ES-I3 (cell line): ENCODE data around the gene CC2D2A.

Experiments
- H3K36me3 ChIP-seq: 2 replicates; pipeline ENCODE4 v1.6.1; 2013; ENCODE audit warnings: mild to moderate bottlenecking, low read length, control low read depth, moderate library complexity; ENCODE audit not compliant: insufficient read depth
- H3K4me1 ChIP-seq: 2 replicates; pipeline ENCODE4 v1.6.1; 2013; ENCODE audit warnings: mild to moderate bottlenecking, control low read depth, low read length; ENCODE audit not compliant: insufficient read depth
- H3K9ac ChIP-seq: 2 replicates; pipeline ENCODE4 v1.6.1; 2013; ENCODE audit warnings: low read depth, mild to moderate bottlenecking, low read length, moderate library complexity
- H3K9me3 ChIP-seq: 2 replicates; pipeline ENCODE4 v1.6.1; 2013; ENCODE audit warnings: mild to moderate bottlenecking, low read length, moderate library complexity; ENCODE audit not compliant: control insufficient read depth, insufficient read depth

Gene CC2D2A

DNA sequence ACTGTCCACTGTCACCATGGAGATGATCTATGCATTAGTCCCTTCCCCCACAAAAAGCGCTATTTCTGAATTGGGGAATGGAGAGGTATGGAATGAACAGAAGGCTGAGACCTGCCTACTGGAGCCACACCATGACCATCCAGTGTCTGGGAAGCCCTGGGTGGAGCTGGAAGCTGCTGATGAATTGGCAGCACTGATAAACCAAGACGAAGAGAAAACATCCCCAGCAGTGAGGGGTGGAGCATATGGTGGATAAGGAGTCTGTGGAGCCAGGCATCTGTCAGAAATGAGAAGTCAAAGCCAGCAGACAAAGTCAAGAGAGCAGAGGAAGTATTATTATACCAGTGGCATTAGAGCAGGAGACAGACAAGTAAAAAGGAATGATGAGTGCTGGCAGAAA lies 13.2 kb downstream of the CC2D2A start:
- Histone ChIP-seq H3K36me3 (0 out of 2 replicates have a peak, but pooled peaks cover 5% of the 10 kb centered on the region), H3K9me3 (no peaks in the 10 kb centered on the region), H3K4me1 (no peaks in the 10 kb centered on the region; the same call in 1 of the 2 replicates), H3K9ac (no peak overlapping the region)

DNA sequence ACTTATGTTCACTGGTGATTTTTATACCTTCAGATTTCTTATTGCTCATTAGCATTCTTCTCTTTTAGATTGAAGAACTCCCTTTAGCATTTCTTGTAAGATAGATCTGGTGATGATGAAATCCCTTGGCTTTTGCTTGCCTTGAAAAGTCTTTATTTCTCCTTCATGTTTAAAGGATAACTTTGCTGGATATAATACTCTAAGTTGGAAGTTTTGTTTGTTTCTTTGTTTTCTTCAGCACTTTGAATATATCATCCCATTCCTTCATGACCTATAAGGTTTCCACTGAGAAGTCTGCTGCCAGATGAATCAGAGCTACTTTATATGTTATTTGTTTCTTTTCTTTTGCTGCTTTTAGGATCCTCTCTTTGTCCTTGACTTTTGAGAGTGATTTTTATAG lies 18.5 kb downstream of the CC2D2A start:
- H3K9ac ChIP-seq = no peak overlapping the region
- no peaks in the 10 kb centered on the region for H3K4me1 ChIP-seq
- no peaks in the 10 kb centered on the region; the same call in 1 of the 2 replicates for H3K9me3 ChIP-seq
- 0 out of 2 replicates have a peak, but pooled peaks cover 2% of the 10 kb centered on the region for H3K36me3 ChIP-seq

GRCh38 chr4:15488658-15489470 lies 19.2 kb downstream of the CC2D2A start:
- Histone ChIP-seq H3K36me3 (0 out of 2 replicates have a peak, but pooled peaks cover 2% of the 10 kb centered on the region), H3K9ac (no peak overlapping the region), H3K9me3 (no peaks in the 10 kb centered on the region; the same call in 1 of the 2 replicates), H3K4me1 (no peaks in the 10 kb centered on the region)

DNA sequence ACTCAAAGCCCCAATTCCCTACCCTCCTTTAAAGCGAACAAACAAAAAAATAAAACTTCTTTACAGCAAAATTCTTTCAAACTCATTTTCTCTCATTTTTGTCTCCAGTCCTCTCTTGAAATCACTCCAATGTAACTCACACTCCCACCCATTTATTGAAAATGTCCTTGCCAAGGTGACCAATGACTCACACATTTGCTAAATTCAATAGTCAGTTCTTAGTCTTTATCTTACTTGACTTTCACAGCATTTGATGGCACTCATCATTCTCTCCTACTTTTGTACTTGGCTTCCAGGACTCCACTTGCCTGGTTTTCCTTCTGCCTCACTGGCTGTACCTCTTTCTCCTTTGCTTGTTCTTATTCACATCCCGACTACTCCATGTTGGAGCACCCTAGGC lies 19.9 kb downstream of the CC2D2A start:
- no peaks in the 10 kb centered on the region for H3K36me3 ChIP-seq
- H3K9ac ChIP-seq = no peak overlapping the region
- no peaks in the 10 kb centered on the region for H3K4me1 ChIP-seq
- H3K9me3 ChIP-seq = no peaks in the 10 kb centered on the region; the same call in 1 of the 2 replicates

GRCh38 chr4:15493411-15493810 lies 23.7 kb downstream of the CC2D2A start:
- Histone ChIP-seq H3K4me1 (no peaks in the 10 kb centered on the region), H3K9ac (no peak overlapping the region), H3K9me3 (no peaks in the 10 kb centered on the region; the same call in none of the 2 replicates), H3K36me3 (no peaks in the 10 kb centered on the region)

- no peaks in the 10 kb centered on the region for H3K4me1 ChIP-seq
- no peak overlapping the region for H3K9ac ChIP-seq
- no peaks in the 10 kb centered on the region for H3K36me3 ChIP-seq
- no peaks in the 10 kb centered on the region; the same call in 1 of the 2 replicates for H3K9me3 ChIP-seq
Observed at GRCh38 chr4:15495621-15496020, 25.9 kb downstream of the CC2D2A start.

GRCh38 chr4:15498356-15498755 lies 28.7 kb downstream of the CC2D2A start:
- no peaks in the 10 kb centered on the region; the same call in 1 of the 2 replicates for H3K9me3 ChIP-seq
- no peaks in the 10 kb centered on the region for H3K36me3 ChIP-seq
- H3K9ac ChIP-seq = no peak overlapping the region
- peaks cover 14% of the 10 kb centered on the region; the same call in 1 of the 2 replicates for H3K4me1 ChIP-seq

- H3K4me1 ChIP-seq = peaks cover 14% of the 10 kb centered on the region; the same call in 1 of the 2 replicates
- H3K9ac ChIP-seq = no peak overlapping the region
- H3K9me3 ChIP-seq = no peaks in the 10 kb centered on the region; the same call in 1 of the 2 replicates
- no peaks in the 10 kb centered on the region for H3K36me3 ChIP-seq
Observed at GRCh38 chr4:15500701-15501100, 31.0 kb downstream of the CC2D2A start.

DNA sequence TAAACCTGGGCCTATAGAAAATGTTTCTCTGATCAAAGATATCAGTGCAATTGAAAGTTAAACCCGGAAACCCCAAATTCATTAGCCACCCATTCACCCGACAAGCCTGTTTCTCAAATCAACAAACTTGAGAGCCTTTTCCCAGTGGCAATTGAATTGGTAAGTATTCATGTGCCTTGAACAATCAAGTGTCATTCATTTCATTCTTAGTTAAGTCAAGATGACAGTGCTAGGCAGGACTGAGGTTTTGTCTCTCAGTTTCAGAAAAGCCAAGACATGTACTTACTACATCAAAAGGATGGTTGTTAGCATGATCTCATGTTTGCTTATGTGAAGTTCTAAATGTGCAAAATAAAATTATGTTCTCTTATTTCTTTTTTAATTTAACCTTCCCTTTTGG lies 32.3 kb downstream of the CC2D2A start:
- Histone ChIP-seq H3K36me3 (no peaks in the 10 kb centered on the region), H3K4me1 (peaks cover 14% of the 10 kb centered on the region; the same call in 1 of the 2 replicates), H3K9me3 (no peaks in the 10 kb centered on the region; the same call in 1 of the 2 replicates), H3K9ac (no peak overlapping the region)

GRCh38 chr4:15502384-15502783 lies 32.7 kb downstream of the CC2D2A start:
- Histone ChIP-seq H3K36me3 (no peaks in the 10 kb centered on the region; the same call in 1 of the 2 replicates), H3K9ac (no peak overlapping the region), H3K9me3 (no peaks in the 10 kb centered on the region), H3K4me1 (peaks cover 14% of the 10 kb centered on the region; the same call in 1 of the 2 replicates)

DNA sequence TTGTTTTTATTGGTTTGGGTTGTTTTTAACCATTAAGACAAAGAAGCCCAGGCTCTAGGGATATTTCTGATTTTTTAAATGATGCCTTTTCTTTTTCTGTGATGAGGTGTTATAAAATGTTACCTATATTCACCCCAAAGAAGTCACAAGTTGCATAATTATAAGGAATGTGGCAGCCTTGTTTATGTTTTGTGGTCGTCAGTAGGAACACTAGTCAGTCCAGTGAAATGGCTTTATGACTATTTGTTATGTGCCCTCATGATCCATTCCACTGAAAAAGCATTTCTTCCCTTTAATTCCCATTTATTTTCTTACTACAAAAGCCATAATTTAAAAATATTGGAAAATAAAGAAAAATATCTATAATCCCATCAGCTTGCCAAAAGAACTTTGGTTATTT lies 34.4 kb downstream of the CC2D2A start:
- Histone ChIP-seq H3K9ac (no peak overlapping the region), H3K9me3 (no peaks in the 10 kb centered on the region), H3K36me3 (no peaks in the 10 kb centered on the region; the same call in 1 of the 2 replicates), H3K4me1 (peaks cover 14% of the 10 kb centered on the region; the same call in 1 of the 2 replicates)

DNA sequence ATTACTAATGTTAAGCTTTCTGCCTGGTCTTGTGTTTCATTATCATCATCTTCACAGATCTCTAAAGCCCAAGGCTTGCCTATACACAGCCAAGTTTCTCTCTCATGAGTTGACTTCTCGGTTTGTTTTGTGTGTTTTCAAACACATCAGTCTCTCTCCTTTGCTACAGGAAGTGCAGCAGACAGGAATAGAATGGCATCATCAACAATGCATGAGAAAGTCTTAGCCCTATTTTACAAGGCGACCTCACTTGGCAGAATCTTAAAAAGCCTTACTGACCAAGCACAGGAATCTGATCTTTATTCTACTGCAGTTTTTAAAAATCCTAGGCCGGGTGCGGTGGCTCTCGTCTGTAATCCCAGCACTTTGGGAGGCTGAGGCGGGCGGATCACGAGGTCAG lies 36.8 kb downstream of the CC2D2A start:
- no peaks in the 10 kb centered on the region; the same call in 1 of the 2 replicates for H3K36me3 ChIP-seq
- H3K9ac ChIP-seq = no peak overlapping the region
- no peaks in the 10 kb centered on the region for H3K9me3 ChIP-seq
- peaks cover 11% of the 10 kb centered on the region; the same call in 1 of the 2 replicates for H3K4me1 ChIP-seq

GRCh38 chr4:15507679-15508078 lies 38.0 kb downstream of the CC2D2A start:
- Histone ChIP-seq H3K36me3 (no peaks in the 10 kb centered on the region; the same call in 1 of the 2 replicates), H3K4me1 (no peaks in the 10 kb centered on the region), H3K9ac (no peak overlapping the region), H3K9me3 (no peaks in the 10 kb centered on the region)

- no peak overlapping the region for H3K9ac ChIP-seq
- H3K4me1 ChIP-seq = no peaks in the 10 kb centered on the region
- no peaks in the 10 kb centered on the region for H3K9me3 ChIP-seq
- H3K36me3 ChIP-seq = no peaks in the 10 kb centered on the region; the same call in 1 of the 2 replicates
Observed at GRCh38 chr4:15510961-15511360, 41.3 kb downstream of the CC2D2A start.

DNA sequence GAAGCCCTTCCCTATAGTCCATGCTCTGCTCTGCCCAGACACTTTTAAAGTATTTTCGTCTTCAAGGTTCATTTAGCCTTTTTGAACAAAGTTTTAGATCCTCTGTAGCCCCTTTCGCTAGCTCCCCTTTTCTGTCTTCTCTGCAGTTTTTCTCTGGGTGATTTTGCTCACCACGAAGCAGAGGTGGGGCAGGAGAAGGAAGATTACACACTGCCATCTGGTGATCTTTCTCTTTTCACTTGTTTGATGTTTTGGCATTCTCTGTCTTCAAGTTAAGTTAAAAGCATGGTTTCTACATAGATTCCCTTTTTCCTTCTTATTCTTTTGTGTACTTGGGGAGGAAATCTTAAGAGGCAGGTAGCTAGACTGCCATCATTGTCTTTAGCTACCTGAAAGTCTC lies 43.9 kb downstream of the CC2D2A start:
- Histone ChIP-seq H3K4me1 (no peaks in the 10 kb centered on the region), H3K36me3 (peaks cover 4% of the 10 kb centered on the region), H3K9ac (no peak overlapping the region), H3K9me3 (peaks cover 5% of the 10 kb centered on the region)
